ENCODE results near the gene AUTS2. TPM values are rescaled to one million over a fixed set of nuclear protein-coding genes. Genes with fewer than 3 reads are reported as not detected.

The AUTS2 gene
- total and polyA plus RNA-seq, 10 donors: 6.1 to 54.8 (median 29.1) TPM

- intact Hi-C loops (cut with DNase I; ENCODE audit: low total_unique reads): no loop called here
- DNase-seq: no peak
- no peak for TF ChIP-seq POLR2AphosphoS5 (IDR thresholded peaks at IDR 0.05)
- no peak for TF ChIP-seq CTCF (IDR thresholded peaks at IDR 0.05 in 8 of 11, conservative IDR thresholded peaks at IDR 0.05 in 3 of 11)
- no peak for TF ChIP-seq POLR2A (IDR thresholded peaks at IDR 0.05)
- Histone ChIP-seq H3K27ac (no peak overlapping the region), H3K36me3 (no peaks in the 10 kb centered on the region), H3K4me3 (no peak overlapping the region), H3K27me3 (replicated peaks in 1 of 7) (no peaks in the 10 kb centered on the region), H3K9me3 (peaks cover 6 to 44% (median 33%) of the 10 kb centered on the region in 8 donors), H3K4me1 (no peaks in the 10 kb centered on the region)
- WGBS, 5 donors: 85 to 95% (median 87%) methylated on average over 3 of the region's 3 CpGs
These were observed 632.5 kb downstream of the AUTS2 start for GRCh38 chr7:70230761-70231160.

- intact Hi-C loops (cut with DNase I; ENCODE audit: low total_unique reads): no loop called here
- no peak for DNase-seq
- H3K4me1 ChIP-seq: peaks cover 0 to 14% (median 0%) of the 10 kb centered on the region in 6 donors
- no peak overlapping the region for H3K4me3 ChIP-seq
- H3K9me3 ChIP-seq: peaks cover 6 to 28% (median 21%) of the 10 kb centered on the region in 8 donors
- TF ChIP-seq POLR2A (IDR thresholded peaks at IDR 0.05): no peak
- no peak for TF ChIP-seq POLR2AphosphoS5 (IDR thresholded peaks at IDR 0.05)
- no peak for TF ChIP-seq CTCF (IDR thresholded peaks at IDR 0.05 in 8 of 11, conservative IDR thresholded peaks at IDR 0.05 in 3 of 11)
- H3K27ac ChIP-seq: no peak overlapping the region
- no peaks in the 10 kb centered on the region for H3K36me3 ChIP-seq
- H3K27me3 ChIP-seq (replicated peaks in 1 of 7): no peaks in the 10 kb centered on the region
- 94 to 98% (median 98%) methylated on average over 5 of the region's 5 CpGs for WGBS, 5 donors
These were observed 635.5 kb downstream of the AUTS2 start for GRCh38 chr7:70233776-70234175.

- no peak overlapping the region for H3K4me3 ChIP-seq
- H3K27me3 ChIP-seq (replicated peaks in 1 of 7): no peaks in the 10 kb centered on the region
- no peaks in the 10 kb centered on the region for H3K36me3 ChIP-seq
- no peak for DNase-seq
- intact Hi-C loops (cut with DNase I; ENCODE audit: low total_unique reads): no loop called here
- H3K4me1 ChIP-seq: peaks cover 0 to 14% (median 0%) of the 10 kb centered on the region in 6 donors
- H3K27ac ChIP-seq: peak overlapping the region in 1 of 8 donors; percentile 22
- TF ChIP-seq POLR2A (IDR thresholded peaks at IDR 0.05): no peak
- 87 to 98% (median 91%) methylated on average over 1 of the region's 1 CpG for WGBS, 5 donors
- no peaks in the 10 kb centered on the region for H3K9me3 ChIP-seq
These were observed 639.0 kb downstream of the AUTS2 start for GRCh38 chr7:70237256-70237655.

- Histone ChIP-seq H3K27me3 (replicated peaks in 1 of 7) (no peaks in the 10 kb centered on the region), H3K4me1 (peaks cover 0 to 14% (median 0%) of the 10 kb centered on the region in 6 donors), H3K9me3 (no peaks in the 10 kb centered on the region), H3K4me3 (no peak overlapping the region), H3K27ac (peak overlapping the region in 2 of 8 donors; percentile 10 to 22), H3K36me3 (no peaks in the 10 kb centered on the region)
- 59 to 65% (median 61%) methylated on average over 9 of the region's 9 CpGs for WGBS, 5 donors
- TF ChIP-seq POLR2AphosphoS5 (IDR thresholded peaks at IDR 0.05) (no peak), CTCF (IDR thresholded peaks at IDR 0.05 in 8 of 11, conservative IDR thresholded peaks at IDR 0.05 in 3 of 11) (no peak), POLR2A (IDR thresholded peaks at IDR 0.05) (no peak)
- intact Hi-C loops (cut with DNase I; ENCODE audit: low total_unique reads): no loop called here
- no peak for DNase-seq
These were observed 639.7 kb downstream of the AUTS2 start for GRCh38 chr7:70237831-70238575.

Measured in spleen (tissue), 11 donors.